ENCODE results near the gene AMIGO1.

Gene AMIGO1, protein sequence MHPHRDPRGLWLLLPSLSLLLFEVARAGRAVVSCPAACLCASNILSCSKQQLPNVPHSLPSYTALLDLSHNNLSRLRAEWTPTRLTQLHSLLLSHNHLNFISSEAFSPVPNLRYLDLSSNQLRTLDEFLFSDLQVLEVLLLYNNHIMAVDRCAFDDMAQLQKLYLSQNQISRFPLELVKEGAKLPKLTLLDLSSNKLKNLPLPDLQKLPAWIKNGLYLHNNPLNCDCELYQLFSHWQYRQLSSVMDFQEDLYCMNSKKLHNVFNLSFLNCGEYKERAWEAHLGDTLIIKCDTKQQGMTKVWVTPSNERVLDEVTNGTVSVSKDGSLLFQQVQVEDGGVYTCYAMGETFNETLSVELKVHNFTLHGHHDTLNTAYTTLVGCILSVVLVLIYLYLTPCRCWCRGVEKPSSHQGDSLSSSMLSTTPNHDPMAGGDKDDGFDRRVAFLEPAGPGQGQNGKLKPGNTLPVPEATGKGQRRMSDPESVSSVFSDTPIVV

DNA sequence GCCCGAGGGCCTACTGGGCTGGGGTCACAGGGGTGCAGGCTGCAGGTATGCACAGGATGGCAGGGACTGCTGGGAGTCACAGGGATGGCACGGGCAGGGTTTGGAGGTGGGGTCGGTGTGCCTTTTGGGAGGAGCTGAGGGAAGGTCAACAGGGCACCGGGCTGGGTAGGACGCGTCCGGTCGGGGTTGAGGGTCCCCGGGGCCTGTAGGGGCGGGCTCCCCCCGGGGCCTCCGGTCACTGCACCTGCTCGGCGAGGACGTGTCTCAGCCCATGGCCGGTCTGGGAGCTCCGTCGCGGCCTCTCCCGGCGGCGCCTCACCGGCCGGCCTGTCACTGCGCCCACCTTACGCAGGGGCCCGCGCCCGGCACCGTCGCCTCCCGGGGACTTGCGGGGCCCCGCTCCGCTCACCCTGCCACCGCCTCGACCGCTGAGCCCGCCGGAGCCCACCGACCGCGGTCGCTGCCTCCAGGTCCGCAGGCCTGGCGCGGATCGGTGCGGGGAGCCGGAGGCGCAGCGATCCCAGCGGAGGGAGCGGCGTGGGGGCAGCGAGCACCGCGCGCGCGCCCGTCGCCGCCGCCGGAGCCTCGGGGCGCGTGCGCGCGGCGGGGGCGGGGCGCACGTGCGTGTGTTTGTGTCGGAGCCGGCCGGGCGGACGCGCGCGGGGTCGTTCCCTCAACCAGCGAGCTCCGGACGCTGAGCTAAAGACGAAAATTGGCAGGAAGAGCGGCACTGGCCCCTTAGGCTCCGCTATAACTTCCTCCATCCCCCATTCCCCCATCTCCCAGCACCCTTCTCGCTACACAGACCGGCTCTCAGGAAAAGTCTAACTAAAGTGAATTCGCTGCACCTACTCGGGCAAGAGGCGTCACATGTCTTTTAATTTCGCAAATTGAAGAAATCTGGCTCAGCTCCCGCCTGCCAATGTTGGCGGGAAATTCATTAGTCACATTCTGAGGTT lies at the start of gene AMIGO1:
Gene AMIGO1, minus strand, starts transcription at position 552 of the 959 bp plus-strand sequence. CDS start 815 bp downstream, outside the sequence.
- DNase-seq (ENCODE audit: low read depth in 2 of 3, low spot score in 1 of 3) = peak in 1 of 3 donors; percentile 54

DNA sequence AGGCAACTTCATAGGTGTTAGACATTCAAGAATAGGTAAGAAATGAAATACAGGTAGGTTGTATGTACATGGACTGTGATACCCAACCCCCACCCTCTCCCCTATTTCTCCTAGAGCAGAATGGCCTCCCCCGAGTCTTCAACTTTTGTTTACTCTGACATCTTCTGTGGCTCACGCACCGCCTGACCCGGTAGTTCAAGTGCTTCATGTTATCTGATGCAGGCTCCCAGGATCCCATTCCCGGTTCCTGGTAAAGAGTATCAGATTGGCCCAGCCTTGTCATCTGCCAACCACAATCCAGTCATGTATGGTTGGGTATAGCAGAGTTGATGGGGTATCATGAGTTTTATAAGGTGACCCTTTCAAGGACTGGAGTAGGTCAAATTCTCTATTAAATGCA lies 48.0 kb upstream of the AMIGO1 start:
- no peak for DNase-seq (ENCODE audit: low read depth in 2 of 3, low spot score in 1 of 3)

DNA sequence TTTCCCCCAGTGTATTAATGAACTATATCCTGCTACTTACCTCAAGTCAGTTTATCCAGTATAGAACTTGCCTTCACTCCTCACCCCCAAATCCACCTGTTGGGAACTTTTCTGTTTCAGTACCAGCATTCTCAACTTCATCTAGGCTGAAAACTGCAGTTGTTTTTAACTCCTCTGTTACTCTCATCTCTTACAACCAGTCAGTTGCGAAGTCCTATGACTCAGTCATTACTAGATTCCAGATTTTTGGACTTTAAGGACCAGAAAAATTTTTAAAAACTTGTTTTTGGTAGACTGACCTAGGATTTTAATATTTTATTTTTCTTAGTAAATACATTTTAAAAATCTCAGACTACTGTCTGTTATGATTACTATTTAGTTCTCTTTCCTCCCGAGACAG lies 47.0 kb upstream of the AMIGO1 start:
- no peak for DNase-seq (ENCODE audit: low read depth in 2 of 3, low spot score in 1 of 3)

DNA sequence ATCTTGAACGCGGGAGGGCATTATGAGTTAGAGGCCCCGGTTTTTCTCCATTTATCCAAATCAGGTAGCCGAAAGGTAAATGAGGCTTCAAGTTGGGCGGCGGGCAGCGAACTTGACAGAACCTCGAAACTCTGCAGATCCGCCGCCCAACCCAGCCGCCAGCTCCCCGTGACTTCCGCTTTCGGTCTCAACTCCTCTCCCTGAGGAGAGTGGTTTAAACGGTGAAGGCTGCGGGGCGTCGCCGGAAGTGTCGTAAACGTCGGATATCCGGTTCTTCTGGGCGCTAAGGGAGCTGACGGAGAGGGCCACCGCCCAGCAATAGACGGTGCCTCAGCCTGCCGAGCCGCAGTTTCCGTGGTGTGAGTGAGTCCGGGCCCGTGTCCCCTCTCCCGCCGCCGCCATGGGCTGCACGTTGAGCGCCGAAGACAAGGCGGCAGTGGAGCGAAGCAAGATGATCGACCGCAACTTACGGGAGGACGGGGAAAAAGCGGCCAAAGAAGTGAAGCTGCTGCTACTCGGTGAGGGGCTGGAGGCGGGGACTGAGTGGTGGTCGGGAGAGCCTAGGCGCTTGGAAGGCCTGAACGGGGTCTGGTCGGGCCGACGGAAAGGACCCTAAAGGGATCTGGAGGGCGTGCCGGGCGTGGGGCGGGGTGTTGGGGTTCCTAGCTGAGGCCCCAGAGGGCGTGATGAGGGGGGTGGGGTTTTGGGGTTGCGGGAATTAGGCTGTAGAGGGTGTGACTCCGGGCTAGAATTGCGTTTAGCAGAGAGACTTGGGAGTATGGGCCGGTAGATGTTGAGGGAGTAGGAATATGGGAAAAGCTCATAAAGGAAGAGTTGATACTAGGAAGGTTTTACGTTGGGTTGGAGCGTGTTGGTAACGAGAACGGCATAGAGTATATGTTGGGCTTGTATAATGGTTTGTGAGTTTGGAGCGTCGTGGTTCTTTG lies 39.1 kb upstream of the AMIGO1 start, which contains the start of gene GNAI3:
Gene GNAI3, plus strand, starts transcription at position 295 of the 947 bp plus-strand sequence. Its CDS starts 106 bp downstream, at position 401.
- DNase-seq (ENCODE audit: low read depth in 2 of 3, low spot score in 1 of 3) = peak; percentile 90 to 93 (median 91)

DNA sequence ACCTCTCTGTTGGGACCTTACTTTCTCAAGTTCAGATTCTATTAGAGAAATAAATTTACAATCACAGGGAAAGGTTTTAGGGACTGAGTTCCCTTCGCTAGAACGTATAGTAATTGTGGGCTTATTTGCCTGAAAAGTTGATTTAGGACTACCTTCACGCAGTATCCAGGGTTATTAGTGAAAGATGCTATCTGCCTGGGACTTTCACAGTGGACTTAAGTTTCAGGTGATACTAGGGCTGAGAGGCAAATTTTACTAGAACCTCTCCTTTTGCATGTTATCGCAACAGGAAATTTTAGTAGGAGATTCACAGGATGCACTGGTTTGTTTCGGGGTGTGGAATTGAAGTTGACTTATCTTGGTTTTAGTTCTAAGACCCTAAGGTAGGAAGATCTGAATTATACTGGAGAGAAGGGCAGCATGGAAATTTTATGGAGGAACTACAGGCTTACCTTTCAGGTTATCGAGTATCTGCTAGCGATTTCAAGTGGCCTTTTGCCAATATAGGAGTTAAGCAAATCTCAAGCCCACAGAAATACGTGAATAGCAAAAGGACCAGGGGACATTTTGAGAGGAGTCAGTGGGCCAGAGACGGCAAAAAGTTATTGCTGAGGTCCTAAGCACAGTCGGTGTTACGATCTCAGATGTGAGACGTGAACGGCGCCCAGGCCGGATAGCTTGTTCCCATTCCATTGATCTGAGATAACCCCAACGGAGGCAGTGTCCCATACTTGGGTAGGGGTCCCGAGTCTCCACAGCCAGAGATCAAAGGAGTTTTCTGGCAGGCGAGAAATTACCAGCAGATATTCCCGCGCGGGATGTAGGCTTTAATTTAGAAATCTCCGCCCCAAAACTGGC lies 38.2 kb upstream of the AMIGO1 start:
- peak in 1 of 3 donors; percentile 10 for DNase-seq (ENCODE audit: low read depth in 2 of 3, low spot score in 1 of 3)

DNA sequence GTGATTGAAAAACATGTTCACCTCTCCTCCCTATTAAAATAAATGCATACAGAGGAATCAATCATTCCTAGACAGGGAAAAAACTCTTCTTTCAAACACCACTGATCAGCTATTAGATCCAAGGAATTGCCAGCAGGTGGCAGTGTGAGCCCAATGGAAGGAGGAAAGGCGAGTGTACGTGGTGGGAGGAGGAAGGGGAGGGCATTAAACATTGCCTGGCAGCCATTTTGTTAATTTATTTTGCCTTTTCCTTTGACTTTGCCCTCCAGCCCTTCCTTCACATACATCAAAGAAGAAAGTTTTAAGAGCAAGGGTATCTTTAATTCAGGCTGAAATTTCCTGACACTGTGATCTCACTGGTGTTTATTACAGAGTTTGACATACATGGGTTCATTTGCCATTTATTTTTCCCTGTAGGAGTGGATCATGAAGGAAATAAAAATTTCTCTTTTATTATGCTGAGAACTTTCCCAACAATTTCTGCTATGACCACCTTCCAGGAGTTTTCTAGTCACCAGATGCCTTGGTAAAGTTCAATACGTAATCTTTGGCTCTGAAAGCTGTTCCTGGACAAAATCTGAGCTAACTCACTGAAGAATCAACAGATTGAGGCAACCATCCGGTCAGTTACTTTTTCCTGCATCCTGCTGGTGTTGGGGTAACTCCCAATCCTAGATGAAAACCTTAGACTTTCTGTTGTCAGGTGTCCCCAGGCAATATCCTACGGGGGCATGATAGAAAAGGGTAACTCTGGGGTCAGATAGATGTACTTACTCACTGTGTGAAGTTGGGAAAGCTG lies 37.0 kb upstream of the AMIGO1 start:
- DNase-seq (ENCODE audit: low read depth in 2 of 3, low spot score in 1 of 3) = peak; percentile 79 to 92 (median 84)

DNA sequence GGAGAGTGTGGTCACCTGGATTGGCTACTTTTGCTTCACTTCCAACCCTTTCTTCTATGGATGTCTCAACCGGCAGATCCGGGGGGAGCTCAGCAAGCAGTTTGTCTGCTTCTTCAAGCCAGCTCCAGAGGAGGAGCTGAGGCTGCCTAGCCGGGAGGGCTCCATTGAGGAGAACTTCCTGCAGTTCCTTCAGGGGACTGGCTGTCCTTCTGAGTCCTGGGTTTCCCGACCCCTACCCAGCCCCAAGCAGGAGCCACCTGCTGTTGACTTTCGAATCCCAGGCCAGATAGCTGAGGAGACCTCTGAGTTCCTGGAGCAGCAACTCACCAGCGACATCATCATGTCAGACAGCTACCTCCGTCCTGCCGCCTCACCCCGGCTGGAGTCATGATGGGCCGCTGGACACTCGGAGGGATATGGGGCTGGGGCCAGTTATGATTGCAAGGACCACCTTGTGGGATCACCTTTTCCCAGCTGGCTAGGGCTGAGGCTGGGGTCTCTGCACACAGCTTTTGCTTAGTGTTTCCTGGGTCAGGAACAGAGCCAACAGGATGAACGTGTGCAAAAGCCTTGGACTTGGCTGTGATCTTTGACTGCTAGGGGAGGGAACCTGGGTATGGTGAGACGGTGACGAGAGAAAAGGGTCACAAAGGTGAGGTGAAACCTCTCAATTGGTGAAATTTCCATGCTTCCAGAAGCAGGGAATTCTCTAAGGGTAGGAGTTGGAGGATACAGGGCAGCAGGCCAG lies 34.6 kb upstream of the AMIGO1 start:
- DNase-seq (ENCODE audit: low read depth in 2 of 3, low spot score in 1 of 3) = no peak

DNA sequence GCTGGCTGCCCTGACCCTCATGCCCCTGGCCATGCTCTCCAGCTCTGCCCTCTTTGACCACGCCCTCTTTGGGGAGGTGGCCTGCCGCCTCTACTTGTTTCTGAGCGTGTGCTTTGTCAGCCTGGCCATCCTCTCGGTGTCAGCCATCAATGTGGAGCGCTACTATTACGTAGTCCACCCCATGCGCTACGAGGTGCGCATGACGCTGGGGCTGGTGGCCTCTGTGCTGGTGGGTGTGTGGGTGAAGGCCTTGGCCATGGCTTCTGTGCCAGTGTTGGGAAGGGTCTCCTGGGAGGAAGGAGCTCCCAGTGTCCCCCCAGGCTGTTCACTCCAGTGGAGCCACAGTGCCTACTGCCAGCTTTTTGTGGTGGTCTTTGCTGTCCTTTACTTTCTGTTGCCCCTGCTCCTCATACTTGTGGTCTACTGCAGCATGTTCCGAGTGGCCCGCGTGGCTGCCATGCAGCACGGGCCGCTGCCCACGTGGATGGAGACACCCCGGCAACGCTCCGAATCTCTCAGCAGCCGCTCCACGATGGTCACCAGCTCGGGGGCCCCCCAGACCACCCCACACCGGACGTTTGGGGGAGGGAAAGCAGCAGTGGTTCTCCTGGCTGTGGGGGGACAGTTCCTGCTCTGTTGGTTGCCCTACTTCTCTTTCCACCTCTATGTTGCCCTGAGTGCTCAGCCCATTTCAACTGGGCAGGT lies 33.9 kb upstream of the AMIGO1 start:
- DNase-seq (ENCODE audit: low read depth in 2 of 3, low spot score in 1 of 3) = no peak

DNA sequence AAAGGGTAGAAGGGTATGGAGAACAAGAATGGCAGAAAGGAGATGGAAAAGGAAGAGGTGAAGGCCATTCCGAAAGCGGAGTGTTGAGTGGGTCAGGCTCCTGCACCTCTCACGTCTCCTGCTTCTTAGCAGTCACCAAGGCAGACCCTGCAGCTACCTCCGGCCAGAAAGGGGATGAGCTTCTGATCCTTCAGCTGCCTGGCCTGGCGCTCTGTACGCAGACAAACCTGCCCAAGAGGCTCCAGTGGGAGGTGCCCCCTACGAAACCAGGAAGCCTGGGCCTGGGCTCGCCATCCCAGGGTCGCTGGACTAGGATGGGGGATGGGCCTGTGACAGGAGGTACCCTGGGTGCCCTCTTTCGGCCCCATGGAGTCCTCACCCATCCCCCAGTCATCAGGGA lies 33.1 kb upstream of the AMIGO1 start:
- DNase-seq (ENCODE audit: low read depth in 2 of 3, low spot score in 1 of 3) = no peak

DNA sequence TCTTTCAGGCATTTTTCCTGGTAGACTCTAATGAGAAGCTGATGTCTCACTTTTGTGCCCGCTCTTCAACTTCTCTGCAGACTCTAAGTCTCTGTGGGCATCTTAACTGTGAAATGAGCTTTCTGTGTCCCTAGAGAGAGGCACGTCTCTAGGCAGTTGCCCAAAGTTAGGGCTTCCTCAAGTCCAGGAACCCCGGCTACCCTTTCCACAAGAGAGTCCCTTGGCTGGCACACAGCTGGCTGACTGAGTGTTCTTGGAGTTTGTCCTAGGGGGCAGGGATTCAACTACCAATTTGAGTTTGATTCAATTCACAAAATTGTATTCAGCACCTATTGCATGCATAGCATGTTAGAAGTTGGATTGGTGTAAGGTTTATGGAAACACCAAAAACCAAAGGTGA lies 31.6 kb upstream of the AMIGO1 start:
- DNase-seq (ENCODE audit: low read depth in 2 of 3, low spot score in 1 of 3) = no peak

DNA sequence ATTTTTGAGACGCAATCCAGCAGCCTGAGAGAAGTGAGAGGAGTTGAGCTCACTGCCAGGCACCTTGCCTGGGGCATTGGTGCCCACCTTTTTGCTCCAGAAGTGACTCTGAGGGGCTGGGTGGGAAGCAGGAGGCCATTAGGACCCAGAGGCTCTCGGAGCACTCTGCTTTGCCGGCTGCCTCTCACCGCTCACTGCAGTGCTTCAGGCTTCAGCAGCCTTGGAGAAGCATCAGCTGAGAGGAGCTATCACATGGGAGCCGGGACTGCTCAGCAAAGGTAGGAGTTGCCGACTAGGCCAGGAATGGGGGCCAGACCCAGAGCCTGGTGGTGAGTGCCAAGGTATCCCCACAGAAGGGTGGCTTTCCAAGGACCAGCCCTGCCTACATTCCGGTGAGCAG lies 30.1 kb upstream of the AMIGO1 start, which contains the start of gene GPR61:
Gene GPR61, plus strand, starts transcription at position 197 of the 400 bp plus-strand sequence. CDS start 3,151 bp downstream, outside the sequence.
- DNase-seq (ENCODE audit: low read depth in 2 of 3, low spot score in 1 of 3) = no peak

DNA sequence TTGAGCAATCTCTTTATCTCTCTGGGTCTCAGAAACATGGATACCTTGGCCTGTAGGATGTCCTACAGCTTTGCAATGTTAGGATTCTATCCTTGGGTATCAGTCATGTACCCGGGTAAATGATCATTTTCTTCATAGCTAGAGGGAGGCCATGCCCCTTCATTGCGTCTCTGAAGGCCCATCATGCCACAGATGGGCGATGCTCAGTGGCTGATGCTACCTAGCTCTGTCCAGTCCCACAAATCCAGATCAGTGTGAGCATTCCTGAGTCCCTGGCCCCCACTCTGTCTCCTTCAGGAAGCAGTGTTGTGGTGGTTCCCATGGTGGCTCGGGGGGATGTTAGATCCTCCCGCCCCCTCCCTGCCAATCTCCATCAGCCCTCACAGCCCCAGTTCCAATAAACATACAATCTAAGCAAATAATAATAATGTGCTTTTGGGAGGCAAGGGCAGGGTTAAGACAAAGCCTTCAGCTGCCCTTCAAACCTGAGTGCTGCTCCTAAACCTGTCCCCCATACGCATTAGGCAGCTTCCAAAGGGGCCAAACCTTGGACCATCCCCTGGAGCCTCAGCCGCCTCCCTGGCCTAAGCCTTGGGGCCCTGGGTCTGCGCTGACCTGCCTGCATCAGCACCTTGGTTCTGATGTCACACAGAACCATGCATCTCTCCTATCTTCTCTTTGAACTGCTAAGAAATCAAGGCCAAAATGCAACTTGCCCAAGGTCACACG lies 29.5 kb upstream of the AMIGO1 start:
- no peak for DNase-seq (ENCODE audit: low read depth in 2 of 3, low spot score in 1 of 3)

DNA sequence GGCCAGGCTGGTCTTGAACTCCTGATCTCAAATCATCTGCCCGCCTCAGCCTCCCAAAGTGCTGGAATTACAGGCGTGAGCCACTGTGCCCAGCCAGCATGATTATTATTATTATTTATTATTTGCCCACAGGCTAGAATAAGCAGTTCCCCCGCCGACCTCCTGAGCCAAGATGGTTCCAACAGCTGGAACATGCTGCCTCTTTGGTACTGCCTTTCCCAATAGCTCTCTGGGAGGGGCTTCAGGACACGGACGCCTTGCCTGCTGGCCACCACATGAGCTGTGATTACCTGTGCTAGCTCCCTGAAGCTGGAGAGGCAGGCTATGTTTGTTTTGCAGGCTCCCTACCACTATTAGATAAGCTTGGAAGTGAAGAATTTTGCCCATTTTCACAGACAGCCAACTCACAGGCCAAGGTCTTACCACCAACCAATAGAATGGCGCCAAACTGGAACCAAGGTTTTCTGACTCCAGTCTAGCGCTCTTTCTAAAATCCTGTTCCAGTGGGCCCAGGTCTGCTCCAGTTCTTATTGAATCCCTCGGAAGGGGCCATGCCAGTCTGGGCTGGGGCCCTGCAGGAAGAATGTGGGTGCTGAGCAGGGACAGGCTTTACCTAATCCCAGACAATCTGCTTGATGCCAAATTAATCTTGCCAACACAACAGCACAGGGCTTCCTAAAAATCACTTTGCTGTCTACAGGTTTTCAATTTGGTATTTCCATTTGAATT lies 28.1 kb upstream of the AMIGO1 start:
- no peak for DNase-seq (ENCODE audit: low read depth in 2 of 3, low spot score in 1 of 3)

DNA sequence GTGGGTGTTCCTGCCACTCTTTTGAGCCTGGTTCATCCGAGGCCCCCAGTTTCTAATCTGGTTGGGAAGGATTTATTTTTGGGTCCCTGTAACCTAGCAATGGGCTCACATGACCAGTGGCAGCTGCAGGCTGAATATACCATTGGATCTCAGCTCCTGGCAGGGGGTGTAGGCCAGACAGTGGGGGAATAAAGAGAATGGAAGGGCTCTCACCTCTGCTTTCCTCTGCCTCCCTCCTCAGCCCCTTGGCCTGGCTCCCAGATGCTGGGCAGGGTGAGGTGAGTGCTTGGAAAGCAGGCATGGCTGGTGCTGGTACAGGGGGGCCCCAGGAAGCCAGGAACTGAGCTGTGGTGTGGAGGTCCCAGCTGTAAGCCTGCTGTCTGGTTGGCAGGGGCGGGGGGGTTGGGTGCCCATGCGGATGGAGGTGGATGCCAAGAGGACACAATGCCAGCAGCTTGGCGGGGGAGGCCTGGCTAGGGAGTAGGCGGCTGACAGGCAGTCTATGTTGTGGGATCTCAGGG lies 26.5 kb upstream of the AMIGO1 start:
- DNase-seq (ENCODE audit: low read depth in 2 of 3, low spot score in 1 of 3) = no peak

DNA sequence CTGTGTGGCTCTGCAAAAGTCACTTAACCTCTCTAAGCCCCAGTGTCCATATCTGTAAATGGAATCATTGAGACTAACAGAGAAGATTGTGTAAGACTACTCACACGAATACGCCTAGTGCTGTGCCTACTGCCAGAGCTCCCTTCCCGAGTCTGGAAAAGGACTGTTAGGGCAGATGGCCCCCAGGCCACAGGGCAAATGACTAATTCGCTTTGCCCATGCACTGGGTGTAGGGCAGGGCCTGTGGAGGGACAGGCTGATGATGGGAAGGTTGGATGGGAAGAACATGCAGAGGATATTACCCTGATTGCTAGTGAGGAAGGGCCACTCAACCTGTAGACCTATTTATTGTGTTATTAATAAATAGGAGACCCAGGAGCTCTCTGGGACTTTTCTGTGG lies 26.0 kb upstream of the AMIGO1 start:
- DNase-seq (ENCODE audit: low read depth in 2 of 3, low spot score in 1 of 3) = no peak
